Left lung (tissue), 10 donors: ENCODE results near the gene OR2T10. TPM values are rescaled to one million over a fixed set of nuclear protein-coding genes. Genes with fewer than 3 reads are reported as not detected.

ENCODE experiments used
- ATAC-seq: fragments of 200-7000 bp; cut with Tn5 transposase; one replicate; pipeline ENCODE4 v1.9.1; 2020; ENCODE audit warnings: moderate library complexity
- DNase-seq, 4 donors: peaks; one replicate each; pipeline ENCODE4 v3.0.0-alpha.2; 2013 to 2020
- H3K27ac ChIP-seq, 2 donors: fragments of 200-600 bp; sonication (generic) in 1 of 2; one replicate each; pipeline versions ENCODE4 v1.5.0 to v1.8.0; 2020 to 2021
- H3K27me3 ChIP-seq, 2 donors: fragments of 200-600 bp; sonication (generic) in 1 of 2; one replicate each; pipeline versions ENCODE4 v1.5.0 to v1.8.0; 2020 to 2021
- H3K36me3 ChIP-seq, 2 donors: fragments of 200-600 bp; sonication (generic) in 1 of 2; one replicate each; pipeline versions ENCODE4 v1.5.0 to v1.8.0; 2020 to 2021
- H3K4me1 ChIP-seq, 2 donors: fragments of 200-600 bp; one replicate each; pipeline ENCODE4 v1.8.0; 2021
- H3K4me3 ChIP-seq, 2 donors: fragments of 200-600 bp; sonication (generic) in 1 of 2; one replicate each; pipeline versions ENCODE4 v1.5.0 to v1.8.0; 2020 to 2021; ENCODE audit warnings: mild to moderate bottlenecking in 1 of 2
- H3K9me3 ChIP-seq, 2 donors: fragments of 200-600 bp; sonication (generic) in 1 of 2; one replicate each; pipeline versions ENCODE4 v1.5.0 to v1.8.0; 2020 to 2021
- CTCF ChIP-seq, 2 donors: fragments of 200-600 bp; sonication (generic) in 1 of 2; IDR thresholded peaks; one replicate each; pipeline versions ENCODE4 v1.5.0 to v1.8.0; 2021; ENCODE audit warnings: antibody characterized with exemption in 2 of 2
- intact Hi-C, 2 donors: fragments of 100-400 bp; cut with DNase I; formaldehyde crosslinking; loops; one replicate each; pipeline versions ENCODE4 v1.11.2 to v1.14.2; 2022
- polyA plus RNA-seq, 6 donors: library from polyadenylated mRNA; unstranded; fragments of 120-200 nt; gene quantifications; one replicate each; pipeline ENCODE4 v1.2.1, GENCODE V29; 2013; ENCODE audit not compliant: insufficient read length in 6 of 6
- total RNA-seq, 2 donors: library from RNA; stranded (reverse); fragmentation: NEBNext Ultra II Directional; extraction: Animal tissue kit (Norgen Biotek cat#: 25700); gene quantifications; one replicate each; pipeline ENCODE4 v1.2.1, GENCODE V29; 2021
- donor health status: DM: no; HTN: yes; CAD: no.
- donor health status: DM: no; HTN: no; CAD: no.

OR2T10 gene
- total and polyA plus RNA-seq, 8 donors: not detected

- TF ChIP-seq CTCF (IDR thresholded peaks at IDR 0.05): no peak
- intact Hi-C loops: no loop called here
- ATAC-seq: no peak
These were observed 34.0 kb upstream of the OR2T10 start for GRCh38 chr1:248631354-248632008.

GRCh38 chr1:248630551-248630950 lies 33.1 kb upstream of the OR2T10 start:
- no peaks in the 10 kb centered on the region for H3K36me3 ChIP-seq
- no peaks in the 10 kb centered on the region for H3K9me3 ChIP-seq
- no peak for TF ChIP-seq CTCF (IDR thresholded peaks at IDR 0.05)
- H3K4me3 ChIP-seq: no peak overlapping the region
- no peaks in the 10 kb centered on the region for H3K4me1 ChIP-seq
- ATAC-seq: no peak
- no peaks in the 10 kb centered on the region for H3K27me3 ChIP-seq
- intact Hi-C loops: no loop called here
- no peak overlapping the region for H3K27ac ChIP-seq
- no peak for DNase-seq

More at GRCh38 chr1:248631354-248632008, 34.0 kb upstream of the OR2T10 start:
- H3K36me3 ChIP-seq: no peaks in the 10 kb centered on the region
- no peaks in the 10 kb centered on the region for H3K27me3 ChIP-seq
- DNase-seq: no peak
- no peak overlapping the region for H3K4me3 ChIP-seq
- no peaks in the 10 kb centered on the region for H3K9me3 ChIP-seq
- H3K4me1 ChIP-seq: no peaks in the 10 kb centered on the region
- H3K27ac ChIP-seq: no peak overlapping the region

- no peaks in the 10 kb centered on the region for H3K9me3 ChIP-seq
- H3K27me3 ChIP-seq: no peaks in the 10 kb centered on the region
- ATAC-seq (no peak), DNase-seq (no peak)
- TF ChIP-seq CTCF (IDR thresholded peaks at IDR 0.05): no peak
- no peak overlapping the region for H3K4me3 ChIP-seq
- no peaks in the 10 kb centered on the region for H3K4me1 ChIP-seq
- H3K36me3 ChIP-seq: no peaks in the 10 kb centered on the region
- no peak overlapping the region for H3K27ac ChIP-seq
- intact Hi-C loops: loop anchor here in 1 of 2 donors (5.0 kb wide), 1 partner anchor 179 kb away; no protein-coding TSS in a partner anchor
These were observed 30.7 kb upstream of the OR2T10 start for GRCh38 chr1:248627971-248628844.

- DNase-seq: no peak
- no peaks in the 10 kb centered on the region for H3K36me3 ChIP-seq
- no peak for TF ChIP-seq CTCF (IDR thresholded peaks at IDR 0.05)
- intact Hi-C loops: loop anchor here in 1 of 2 donors (5.0 kb wide), 1 partner anchor 181 kb away; no protein-coding TSS in a partner anchor
- ATAC-seq: no peak
- H3K4me1 ChIP-seq: no peaks in the 10 kb centered on the region
- H3K27me3 ChIP-seq: no peaks in the 10 kb centered on the region
- H3K4me3 ChIP-seq: no peak overlapping the region
- no peaks in the 10 kb centered on the region for H3K9me3 ChIP-seq
- H3K27ac ChIP-seq: no peak overlapping the region
These were observed 28.5 kb upstream of the OR2T10 start for GRCh38 chr1:248625971-248626370.

- no peak for TF ChIP-seq CTCF (IDR thresholded peaks at IDR 0.05)
- Histone ChIP-seq H3K36me3 (no peaks in the 10 kb centered on the region), H3K9me3 (no peaks in the 10 kb centered on the region), H3K27ac (no peak overlapping the region), H3K27me3 (no peaks in the 10 kb centered on the region), H3K4me3 (no peak overlapping the region), H3K4me1 (no peaks in the 10 kb centered on the region)
- no peak for DNase-seq
- intact Hi-C loops: loop anchor here in 1 of 2 donors (5.0 kb wide), 1 partner anchor 182 kb away; no protein-coding TSS in a partner anchor
- ATAC-seq: no peak
These were observed 27.7 kb upstream of the OR2T10 start for GRCh38 chr1:248625166-248625565.
